ENCODE data around the gene STARD3NL.
"Not testable (repeated sequence)": the region's sequence is repeated elsewhere in the genome, so short reads cannot be mapped to it uniquely, and the experiment has no call there.

Gene STARD3NL

DNA sequence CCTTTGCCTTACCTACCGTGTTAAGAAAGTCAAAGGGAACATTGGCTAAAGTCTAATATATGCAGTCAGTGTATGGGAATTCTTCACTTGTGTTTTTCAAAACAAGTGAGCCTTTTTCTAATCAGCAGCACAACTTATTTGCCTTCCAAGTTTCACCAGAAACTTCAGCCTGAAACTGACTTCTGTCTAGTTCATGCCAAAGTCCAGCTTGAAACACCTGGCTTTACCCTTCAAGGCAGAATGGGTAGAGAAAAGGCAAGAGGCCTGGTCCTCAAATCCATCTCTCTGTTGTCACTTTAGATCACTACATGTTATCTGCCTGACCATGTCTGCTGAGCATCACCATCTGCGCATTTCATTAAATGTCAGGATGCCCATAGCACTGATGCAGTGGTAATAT lies 92.4 kb downstream of the STARD3NL start:
- not testable (repeated sequence) for DNase-seq

DNA sequence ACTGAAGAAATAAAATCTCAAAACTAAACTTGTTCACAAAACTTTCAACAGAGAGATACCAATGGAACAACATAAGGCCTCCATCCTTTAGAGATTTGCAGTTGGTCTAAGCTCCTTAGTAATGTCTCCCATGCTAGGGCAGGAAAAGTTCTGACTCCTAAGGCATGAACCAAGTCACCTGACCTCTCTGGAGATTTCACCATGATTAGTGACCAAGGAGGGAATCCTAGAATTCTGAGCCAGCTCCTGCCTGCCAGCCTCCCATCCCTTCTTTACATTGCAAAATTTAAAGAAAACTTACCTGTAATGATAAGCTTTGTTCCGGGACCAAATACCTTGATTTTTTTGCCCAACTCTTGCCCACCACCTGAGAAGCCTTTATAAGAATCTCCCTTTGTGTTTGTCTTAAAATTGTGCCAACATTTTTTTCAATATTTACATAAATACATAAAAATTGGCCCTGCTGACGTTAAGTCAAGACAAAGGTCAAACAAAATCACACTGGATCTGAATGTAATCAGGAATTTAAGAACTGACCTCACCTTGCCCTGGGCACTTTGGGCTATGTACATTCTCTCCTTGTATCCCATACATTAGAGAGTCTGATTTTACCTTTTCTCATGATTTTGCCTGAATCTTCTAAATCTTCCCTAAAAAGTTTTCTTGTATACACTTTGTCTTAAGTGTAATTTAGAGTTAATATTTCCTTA lies 95.4 kb downstream of the STARD3NL start, which contains the start of gene TARP:
TARP (minus strand) TSS at position 351 of the 710 bp plus-strand sequence.
- no peak for DNase-seq

- no peak for DNase-seq
Observed at GRCh38 chr7:38274486-38274885, 96.4 kb downstream of the STARD3NL start.

GRCh38 chr7:38274927-38275620 lies 97.0 kb downstream of the STARD3NL start:
- no peak for DNase-seq

GRCh38 chr7:38276096-38276877 lies 98.2 kb downstream of the STARD3NL start:
- no peak for DNase-seq

DNA sequence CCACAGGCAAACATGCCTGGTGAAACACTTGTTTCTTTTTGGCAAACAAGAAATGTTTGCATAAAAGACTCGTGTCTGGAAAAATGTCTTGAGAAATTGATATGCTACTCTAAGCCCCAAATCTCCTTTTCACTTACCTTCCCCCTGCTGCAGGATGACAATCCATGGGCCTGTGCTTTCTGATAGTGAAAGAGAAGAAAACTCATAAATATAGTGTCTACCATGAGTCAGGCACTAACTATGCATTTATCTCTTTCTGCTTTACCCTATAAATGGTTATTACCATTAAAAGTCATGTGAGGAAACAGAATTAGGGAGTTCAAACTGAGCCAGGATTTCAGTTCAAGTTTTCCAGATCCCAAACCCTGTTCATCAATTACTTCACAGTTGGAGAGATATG lies 102.0 kb downstream of the STARD3NL start:
- DNase-seq = no peak

Data from activated CD4-positive, alpha-beta T cell treated with anti-CD3 and anti-CD28 coated beads, Interleukin-2, amount 50 U/mL, for 4 hours (primary cell).